K562 (cell line): ENCODE data around the gene NACC1. TPM values are rescaled to one million over a fixed set of nuclear protein-coding genes. Genes with fewer than 3 reads are reported as not detected.

Source experiments
- ARHGAP35 ChIP-seq: fragments of 450-650 bp; IDR thresholded peaks from 2 replicates; pipeline ENCODE4 v1.6.1; 2018; ENCODE audit not compliant: partially characterized antibody
- BDP1 ChIP-seq: IDR thresholded peaks from 3 replicates; pipeline ENCODE4 v1.6.1; 2011; ENCODE audit not compliant: insufficient read length, insufficient read depth
- ELF4 ChIP-seq: fragments of 450-650 bp; formaldehyde crosslinking; IDR thresholded peaks from 2 replicates; pipeline ENCODE4 v1.4.0; 2022; ENCODE audit warnings: missing genetic modification characterization
- FOXK1 ChIP-seq: sonication (generic); formaldehyde crosslinking; IDR thresholded peaks from 2 replicates; pipeline ENCODE4 v1.8.0; 2022; ENCODE audit warnings: missing genetic modification reagents, mild to moderate bottlenecking, borderline replicate concordance
- GTF2F1 ChIP-seq: IDR thresholded peaks from 2 replicates; pipeline ENCODE4 v1.6.1; 2011; ENCODE audit warnings: low read depth, low read length, improper control_type of control experiment
- KAT8 ChIP-seq: fragments of 450-650 bp; IDR thresholded peaks from 2 replicates; pipeline ENCODE4 v1.6.1; 2016; ENCODE audit warnings: low read depth, mild to moderate bottlenecking
- KDM5B ChIP-seq: fragments of 200-600 bp; sonication (generic); IDR thresholded peaks from 2 replicates; pipeline ENCODE4 v1.6.1; 2012; ENCODE audit warnings: low read depth, mild to moderate bottlenecking, moderate library complexity, low read length, control low read depth, inconsistent platforms; ENCODE audit not compliant: insufficient replicate concordance
- LARP7 ChIP-seq: fragments of 450-650 bp; IDR thresholded peaks from 2 replicates; pipeline ENCODE4 v1.6.1; 2016
- MCM3 ChIP-seq: fragments of 450-650 bp; IDR thresholded peaks from 2 replicates; pipeline ENCODE4 v1.6.1; 2016
- MEF2A ChIP-seq: IDR thresholded peaks from 2 replicates; pipeline ENCODE4 v1.6.1; 2011; ENCODE audit warnings: low read depth, mild to moderate bottlenecking, low read length, moderate library complexity; ENCODE audit not compliant: control insufficient read depth
- MEF2D ChIP-seq: conservative IDR thresholded peaks from 2 replicates; pipeline ENCODE4 v1.6.1; 2016; ENCODE audit warnings: low read depth, missing genetic modification characterization, missing compliant biosample characterization
- MEIS2 ChIP-seq: fragments of 450-650 bp; IDR thresholded peaks from 2 replicates; pipeline ENCODE4 v1.6.1; 2014; ENCODE audit warnings: mild to moderate bottlenecking; ENCODE audit not compliant: partially characterized antibody
- MYNN ChIP-seq, 2 experiments: sonication (generic); formaldehyde crosslinking in 1 of 2; IDR thresholded peaks; 2 replicates each; pipeline versions ENCODE4 v1.5.0 to v1.6.1; 2016 to 2020; ENCODE audit warnings: antibody characterized with exemption in 1 of 2, missing genetic modification reagents in 1 of 2
- NBN ChIP-seq: fragments of 450-650 bp; IDR thresholded peaks from 2 replicates; pipeline ENCODE4 v1.6.1; 2016; ENCODE audit warnings: low read depth, mild to moderate bottlenecking
- NR4A1 ChIP-seq, 2 experiments: fragments of 250-450 bp in 1 of 2; fragments of 450-650 bp in 1 of 2; sonication (Bioruptor Pico) in 1 of 2; IDR thresholded peaks; 2 replicates each; pipeline versions ENCODE4 v1.4.0 to v1.6.1; 2016 to 2020; ENCODE audit warnings: mild to moderate bottlenecking in 2 of 2, missing compliant biosample characterization in 1 of 2, missing genetic modification characterization in 1 of 2, moderate library complexity in 1 of 2
- PATZ1 ChIP-seq: fragments of 250-450 bp; sonication (Bioruptor Pico); IDR thresholded peaks from 2 replicates; pipeline ENCODE4 v1.5.0; 2020; ENCODE audit warnings: mild to moderate bottlenecking, borderline replicate concordance
- PRPF4 ChIP-seq: fragments of 200-400 bp; formaldehyde crosslinking; IDR thresholded peaks from one replicate; pipeline ENCODE4 v1.6.1; 2017; ENCODE audit warnings: low read length, low read depth, mild to moderate bottlenecking; ENCODE audit not compliant: insufficient read depth, poor library complexity, severe bottlenecking
- RBBP5 ChIP-seq: fragments of 200-600 bp; sonication (generic); IDR thresholded peaks from 2 replicates; pipeline ENCODE4 v1.6.1; 2012; ENCODE audit warnings: borderline replicate concordance, mild to moderate bottlenecking, low read length, control low read depth, inconsistent platforms; ENCODE audit not compliant: insufficient read depth, poor library complexity, severe bottlenecking
- SAFB2 ChIP-seq: fragments of 200-400 bp; formaldehyde crosslinking; IDR thresholded peaks from 2 replicates; pipeline ENCODE4 v1.6.1; 2018; ENCODE audit warnings: borderline replicate concordance, low read length, low read depth, moderate library complexity; ENCODE audit not compliant: severe bottlenecking
- TCF15 ChIP-seq: fragments of 250-450 bp; sonication (Bioruptor Pico); IDR thresholded peaks from 2 replicates; pipeline ENCODE4 v1.8.0; 2022; ENCODE audit warnings: moderate library complexity, mild to moderate bottlenecking, inconsistent platforms
- TCF7 ChIP-seq: sonication (generic); IDR thresholded peaks from 2 replicates; pipeline ENCODE4 v1.6.1; 2016; ENCODE audit warnings: antibody characterized with exemption, borderline replicate concordance
- ZKSCAN8 ChIP-seq: fragments of 200-800 bp; sonication (Bioruptor generic); IDR thresholded peaks from 2 replicates; pipeline ENCODE4 v1.6.1; 2016; ENCODE audit warnings: missing genetic modification characterization, missing compliant biosample characterization
- ZNF23 ChIP-seq: fragments of 250-450 bp; sonication (Bioruptor Pico); IDR thresholded peaks from 2 replicates; pipeline ENCODE4 v1.4.0; 2020; ENCODE audit warnings: mild to moderate bottlenecking
- ZNF395 ChIP-seq: fragments of 200-800 bp; sonication (Bioruptor generic); IDR thresholded peaks from 2 replicates; pipeline ENCODE4 v1.6.1; 2017; ENCODE audit warnings: missing genetic modification characterization, missing compliant biosample characterization
- polyA plus RNA-seq, 8 experiments: library from polyadenylated mRNA; depleted of rRNA in 4 of 8; stranded (reverse) in 5 of 8; unstranded in 3 of 8; fragments of >200 nt; fragmentation: Nextera tagmentation in 2 of 8; fragmentation: Illumina TruSeq in 1 of 8; extraction: Ambion mirVana in 2 of 8; extraction: Trizol in 1 of 8; gene quantifications; 2 replicates each; pipeline versions ENCODE4 v1.2.1 to v1.2.3, GENCODE V29; 2011 to 2014; ENCODE audit warnings: inconsistent platforms in 1 of 8, missing spikeins in 1 of 8
- total RNA-seq, 7 experiments: library from RNA; depleted of rRNA in 6 of 7; stranded (reverse); fragments of >200 nt in 6 of 7; fragmentation: Illumina TruSeq in 2 of 7; extraction: Trizol in 2 of 7; gene quantifications; 2 replicates each; pipeline versions ENCODE4 v1.2.1 to v1.2.3, GENCODE V29; 2011 to 2021; ENCODE audit warnings: low replicate concordance in 1 of 7

NACC1 gene
- total and polyA plus RNA-seq, 9 of the 15 experiments (the other 6 are each of a cell fraction or from before 2014, with no cell fraction given), result 0.04 to 96.6 (median 25.8) TPM

DNA sequence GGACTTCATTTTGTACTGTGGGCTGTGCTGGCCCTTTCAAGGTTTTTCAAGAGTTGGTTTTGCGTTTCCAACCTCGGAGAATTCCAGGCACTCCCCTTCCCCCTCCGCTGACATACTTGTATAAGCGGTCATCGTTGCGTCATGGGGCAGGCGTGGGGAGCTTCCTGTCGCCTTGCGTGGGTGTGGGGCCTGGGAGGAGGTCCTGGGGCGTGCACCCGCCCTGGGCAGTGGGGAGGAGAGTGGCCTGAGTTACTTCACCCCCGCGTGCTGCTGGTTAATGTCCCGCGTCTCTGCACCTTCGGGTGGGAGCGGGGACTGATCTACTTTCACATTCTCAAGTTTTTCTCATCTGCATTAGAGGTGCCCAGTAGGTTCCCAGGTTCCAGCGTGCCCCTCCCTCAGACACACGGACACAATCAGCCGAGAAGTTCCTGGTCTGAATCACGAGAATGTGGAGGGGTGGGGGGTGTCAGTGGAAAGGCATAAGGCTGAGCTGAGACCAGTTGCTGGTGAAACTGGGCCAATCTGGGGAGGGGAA lies 36.2 kb downstream of the NACC1 start (continued):
- TF ChIP-seq TCF7, result no peak
- TF ChIP-seq LARP7, result peak; percentile 6; the same call in 1 of the 2 replicates
- peak; percentile 30; the same call in 1 of the 2 replicates for TF ChIP-seq NBN
- TF ChIP-seq MEIS2, result no peak
- no peak for TF ChIP-seq MEF2A
- no peak for TF ChIP-seq KDM5B
- TF ChIP-seq SAFB2, result no peak
- no peak for TF ChIP-seq ZNF23 (CRISPR knock-in tag)
- no peak for TF ChIP-seq ZKSCAN8 (CRISPR knock-in tag)
- no peak for TF ChIP-seq MCM3
- TF ChIP-seq ARHGAP35, result no peak
- no peak for TF ChIP-seq PATZ1
- no peak for TF ChIP-seq KAT8
- TF ChIP-seq TCF15 (CRISPR knock-in tag), result no peak
- peak; percentile 55; the same call in 1 of the 2 replicates for TF ChIP-seq FOXK1 (CRISPR knock-in tag)
- TF ChIP-seq RBBP5, result no peak
- no peak for TF ChIP-seq NR4A1 (CRISPR knock-in tag; IDR thresholded peaks at IDR 0.05)
- TF ChIP-seq NR4A1 (tag; IDR thresholded peaks at IDR 0.05), result no peak
- peak; percentile 57; the same call in 1 of the 2 replicates for TF ChIP-seq MYNN (IDR thresholded peaks at IDR 0.05)
- no peak for TF ChIP-seq MYNN (CRISPR knock-in tag; IDR thresholded peaks at IDR 0.05)
- TF ChIP-seq GTF2F1, result no peak
- no peak for TF ChIP-seq ELF4 (CRISPR knock-in tag)
- no peak for TF ChIP-seq ZNF395
- no peak for TF ChIP-seq BDP1
- no peak for TF ChIP-seq MEF2D
- TF ChIP-seq PRPF4, result no peak
